HG03520 (cell line): ENCODE measurements around the gene NHERF1.

Experiments used
- ATAC-seq: cut with Tn5 transposase; IDR thresholded peaks from one replicate; pipeline ENCODE4 v1.9.1; 2021; ENCODE audit warnings: mild to moderate bottlenecking, moderate library complexity; ENCODE audit not compliant: unreplicated experiment

NHERF1 gene

GRCh38 chr17:74748529-74749278, at the start of gene NHERF1:
TSS of gene NHERF1 (plus strand) at chr17:74748628. CDS start at chr17:74748847, 219 bp downstream.
- peak; percentile 80 for ATAC-seq

GRCh38 chr17:74699236-74699635, 49.2 kb upstream of the NHERF1 start:
- no peak for ATAC-seq

GRCh38 chr17:74702116-74702871, 46.1 kb upstream of the NHERF1 start:
- ATAC-seq: no peak

GRCh38 chr17:74703311-74703710, 45.1 kb upstream of the NHERF1 start:
- ATAC-seq: no peak

- ATAC-seq: no peak
These were observed 43.9 kb upstream of the NHERF1 start for GRCh38 chr17:74704544-74704943.

- ATAC-seq: no peak
These were observed 37.2 kb upstream of the NHERF1 start for GRCh38 chr17:74711058-74711824.

GRCh38 chr17:74712301-74712700, 36.1 kb upstream of the NHERF1 start:
- no peak for ATAC-seq

GRCh38 chr17:74712756-74713155, 35.7 kb upstream of the NHERF1 start, which contains the start of gene CD300LF:
TSS of gene CD300LF (minus strand) at chr17:74712923. CDS start at chr17:74712866, 57 bp downstream.
- ATAC-seq: no peak

GRCh38 chr17:74713171-74713755, 35.2 kb upstream of the NHERF1 start:
- ATAC-seq: no peak

- no peak for ATAC-seq
These were observed 33.3 kb upstream of the NHERF1 start for GRCh38 chr17:74715144-74715543.

GRCh38 chr17:74720506-74720905, 27.9 kb upstream of the NHERF1 start:
- ATAC-seq: no peak

- no peak for ATAC-seq
These were observed 25.6 kb upstream of the NHERF1 start for GRCh38 chr17:74722782-74723181.

GRCh38 chr17:74723891-74724290, 24.5 kb upstream of the NHERF1 start:
- no peak for ATAC-seq

GRCh38 chr17:74725111-74725510, 23.3 kb upstream of the NHERF1 start:
- no peak for ATAC-seq

GRCh38 chr17:74728033-74728701, 20.3 kb upstream of the NHERF1 start:
- no peak for ATAC-seq

GRCh38 chr17:74728702-74729075, 19.7 kb upstream of the NHERF1 start:
- ATAC-seq: no peak

GRCh38 chr17:74729368-74729767, 19.1 kb upstream of the NHERF1 start:
- no peak for ATAC-seq

- no peak for ATAC-seq
These were observed 18.6 kb upstream of the NHERF1 start for GRCh38 chr17:74729866-74730265.

GRCh38 chr17:74730491-74731346, 17.7 kb upstream of the NHERF1 start:
- ATAC-seq: no peak

- no peak for ATAC-seq
These were observed 17.2 kb upstream of the NHERF1 start for GRCh38 chr17:74731347-74731605.
